Stimulated activated CD8-positive, alpha-beta memory T cell treated with anti-CD3 and anti-CD28 coated beads, Interleukin-12 subunit alpha, Interleukin-12 subunit beta, amount 100 ng/mL, for 24 hours (primary cell): ENCODE data around the gene AIPL1.

Source experiments
- DNase-seq: peaks from one replicate; pipeline ENCODE4 v3.0.0-alpha.2; 2020; ENCODE audit errors: extremely low read depth

AIPL1 gene

DNA sequence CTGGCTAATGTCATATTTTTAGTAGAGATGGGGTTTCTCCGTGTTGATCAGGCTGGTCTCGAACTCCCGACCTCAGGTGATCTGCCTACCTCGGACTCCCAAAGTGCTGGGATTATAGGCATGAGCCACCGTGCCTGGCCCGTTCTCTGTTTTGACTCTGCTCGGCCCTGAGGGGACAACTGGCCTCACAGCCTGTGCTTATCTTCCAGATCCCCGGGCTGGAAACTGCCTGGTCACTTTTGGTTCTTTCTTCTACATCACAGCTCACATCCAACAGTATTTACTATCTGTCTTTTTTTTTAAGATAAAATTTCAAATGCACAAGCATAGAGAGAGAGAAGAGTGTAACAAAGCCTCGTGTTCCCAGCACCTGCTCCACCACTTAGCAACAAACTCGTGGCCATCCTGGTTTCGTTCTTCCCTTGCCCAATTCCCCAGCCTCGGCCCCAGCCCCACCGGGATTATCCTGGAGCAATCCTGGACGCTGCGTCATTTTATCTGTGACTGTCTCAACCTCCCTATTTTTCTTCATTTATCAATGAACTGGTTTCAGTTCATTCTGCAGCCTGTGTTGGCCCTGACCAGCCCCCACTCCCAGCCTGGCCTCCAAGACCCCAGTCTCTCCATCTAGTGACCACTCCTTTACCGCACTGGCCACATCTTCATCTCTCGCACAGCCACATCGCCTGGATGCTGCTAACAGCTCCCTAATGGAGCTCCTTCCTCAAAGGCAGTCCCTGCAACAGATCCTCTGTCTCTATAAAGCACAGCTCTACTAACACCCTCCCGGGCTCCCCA is 30.5 kb upstream of the AIPL1 start:
- DNase-seq: no peak

DNA sequence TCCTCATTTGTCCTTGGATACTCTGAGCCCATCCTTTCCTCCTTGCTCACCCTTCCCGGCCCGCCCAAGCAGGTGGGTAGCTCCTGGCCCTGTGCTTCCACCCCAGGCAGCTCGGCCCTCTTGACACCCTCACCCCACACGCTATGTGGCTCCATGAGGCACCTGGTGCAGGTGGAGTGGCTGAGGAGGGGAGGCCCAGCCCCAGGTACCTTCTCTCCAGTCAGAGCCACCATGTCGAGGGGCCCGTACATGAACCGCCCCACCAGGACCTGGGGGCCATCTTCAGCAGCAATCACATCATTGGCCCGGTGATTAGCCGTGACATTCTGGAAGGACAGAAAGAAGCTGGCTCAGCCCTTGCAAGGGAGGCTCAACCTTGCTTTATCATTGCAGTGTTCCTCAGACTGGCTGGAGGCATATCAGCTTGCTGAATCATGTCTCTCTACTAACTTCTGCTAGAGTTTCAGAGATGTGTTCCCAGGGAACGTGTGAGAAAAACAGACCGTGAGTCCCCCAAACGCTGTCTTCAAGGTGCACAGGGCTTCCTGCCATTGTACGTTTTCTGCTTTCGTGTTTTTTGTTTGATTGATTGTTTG is 29.6 kb upstream of the AIPL1 start:
- no peak for DNase-seq

DNA sequence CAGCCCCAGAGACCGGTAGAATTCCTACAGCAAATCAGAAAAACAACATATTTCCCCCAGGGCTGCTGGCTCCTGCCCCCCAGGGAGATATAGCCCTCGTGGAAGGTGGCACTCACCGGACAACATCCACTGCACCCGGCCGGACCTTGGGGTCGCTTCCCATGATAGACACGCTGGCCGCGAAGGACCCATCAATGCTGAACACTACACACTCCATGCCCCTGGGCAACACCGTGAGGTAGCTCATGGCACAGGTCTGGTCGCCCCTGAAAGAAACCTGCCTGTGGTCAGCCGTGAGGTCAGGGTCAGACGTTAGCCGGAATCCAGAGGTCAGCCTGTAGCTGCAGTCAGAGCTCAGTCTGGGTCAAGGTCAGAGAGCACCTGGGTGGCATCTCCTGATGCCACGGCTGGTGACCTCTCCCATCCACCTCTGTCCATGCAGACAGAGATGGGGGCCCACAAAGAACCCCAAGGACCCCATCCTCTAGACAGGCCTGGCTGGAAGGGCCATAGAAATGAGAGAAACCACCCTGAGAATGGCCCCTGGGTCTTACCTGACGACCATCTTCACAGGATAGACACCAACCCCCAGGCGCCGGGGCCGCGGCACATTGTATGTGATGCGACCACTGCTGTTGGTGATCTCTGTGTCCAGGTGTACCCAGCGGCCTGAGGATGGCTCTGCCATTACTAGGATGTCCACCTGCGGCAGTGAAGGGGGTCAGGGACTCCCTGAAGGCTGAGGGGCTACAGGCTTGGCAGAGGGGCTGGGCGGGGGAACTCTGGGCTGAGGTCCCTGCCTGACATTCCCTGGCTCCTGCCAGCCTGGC is 28.9 kb upstream of the AIPL1 start:
- no peak for DNase-seq

DNA sequence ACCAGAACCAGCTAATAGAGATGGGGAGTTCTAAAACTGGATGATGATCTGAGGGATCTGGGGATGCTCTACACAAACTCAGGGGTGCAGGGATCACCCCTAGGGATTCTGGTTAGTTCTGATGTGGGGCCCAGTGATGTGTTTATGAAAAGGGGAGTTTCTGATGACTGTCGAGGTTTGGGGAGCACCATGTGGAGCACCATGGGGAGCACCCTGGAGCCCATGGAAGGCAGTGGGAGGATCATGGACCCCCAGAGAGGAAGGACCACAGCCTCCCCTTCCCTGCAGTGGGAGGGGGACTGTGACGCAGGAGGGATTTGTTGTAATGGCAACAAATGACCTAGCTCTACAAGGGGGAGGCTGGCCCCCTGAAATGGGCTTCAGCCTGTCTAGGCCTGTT is 27.8 kb upstream of the AIPL1 start:
- DNase-seq: no peak

DNA sequence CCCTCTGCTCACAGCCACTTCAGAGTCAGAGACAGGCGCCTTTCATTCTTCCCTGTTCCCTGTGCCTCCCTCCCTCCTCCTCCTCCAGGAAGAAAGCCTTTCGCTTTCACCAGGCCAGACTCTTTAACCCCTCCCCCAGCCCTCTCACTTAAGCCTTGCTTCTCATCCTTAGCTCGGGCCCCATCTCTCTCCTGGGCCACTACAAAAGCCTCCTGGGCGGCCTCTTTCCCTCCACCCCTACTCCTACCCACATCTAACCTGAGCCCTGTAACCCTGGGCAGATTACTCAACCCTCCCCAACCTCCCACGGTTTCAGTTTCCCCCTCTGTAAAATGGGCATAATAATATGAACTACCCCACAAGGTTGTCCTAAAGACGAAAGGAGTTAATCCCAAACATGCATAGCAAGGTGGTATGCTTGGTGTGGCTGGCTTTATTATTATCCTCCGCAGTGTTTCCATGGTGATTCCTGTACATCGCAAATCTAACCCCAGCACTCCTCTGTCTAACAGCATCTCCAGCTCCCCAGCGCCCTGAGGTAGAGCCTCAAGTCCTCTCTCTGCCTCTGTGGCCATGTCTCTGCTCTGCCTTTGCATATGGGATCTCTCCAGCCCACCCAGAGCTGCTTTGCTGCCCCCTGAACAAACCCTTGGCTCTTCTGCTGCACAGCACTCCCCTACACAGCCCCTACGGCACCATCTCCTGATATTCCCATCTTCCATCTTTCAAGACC is 27.0 kb upstream of the AIPL1 start:
- DNase-seq: no peak

DNA sequence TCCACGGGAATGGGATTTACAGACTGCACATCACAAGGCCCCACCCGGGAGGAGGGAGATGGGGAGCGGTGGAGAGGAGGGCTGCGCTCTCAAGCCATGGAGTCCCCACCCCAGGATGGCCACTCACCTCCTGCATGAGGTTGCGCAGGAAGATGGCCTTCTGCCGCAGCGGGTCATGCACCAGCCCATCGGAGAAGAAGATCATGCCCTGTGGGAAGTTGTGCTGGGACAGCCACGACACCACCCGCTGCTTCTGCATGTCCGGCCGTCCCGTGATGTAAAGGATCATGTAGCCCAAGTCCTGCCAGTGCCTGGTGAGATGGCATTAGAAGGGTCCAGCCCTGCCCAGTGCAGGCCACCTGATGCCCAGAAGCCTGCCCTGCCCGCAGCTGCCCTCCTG is 26.3 kb upstream of the AIPL1 start:
- DNase-seq: no peak

DNA sequence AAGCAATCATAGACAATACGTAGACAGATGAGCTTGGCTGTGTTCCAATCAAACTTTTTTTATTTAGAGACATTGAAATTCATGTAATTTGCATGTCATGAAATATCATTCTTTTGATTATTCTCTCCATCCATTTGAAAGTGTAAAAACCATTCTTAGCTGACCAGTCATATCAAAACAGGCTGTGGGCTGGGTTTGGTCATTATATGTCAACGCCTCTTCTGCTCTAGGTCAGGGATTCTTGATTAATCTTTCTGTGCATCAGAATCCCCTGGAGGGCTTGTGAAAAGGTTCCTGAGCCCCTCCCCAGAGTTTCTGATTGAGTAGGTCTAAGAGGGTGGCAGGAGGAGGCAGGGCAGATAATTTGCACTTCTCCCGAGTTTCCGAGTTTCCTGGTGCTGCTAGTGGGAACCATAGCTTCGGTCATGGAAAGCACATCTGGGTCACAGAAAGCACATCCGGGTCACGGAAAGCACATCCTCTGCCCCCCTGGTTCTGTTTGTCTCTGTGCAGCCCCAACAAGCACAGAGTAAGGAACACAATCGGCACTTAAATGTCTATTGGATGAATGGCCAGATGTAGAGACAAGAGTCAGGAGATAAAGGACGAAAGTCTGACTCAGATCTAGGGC is 25.7 kb upstream of the AIPL1 start:
- no peak for DNase-seq

DNA sequence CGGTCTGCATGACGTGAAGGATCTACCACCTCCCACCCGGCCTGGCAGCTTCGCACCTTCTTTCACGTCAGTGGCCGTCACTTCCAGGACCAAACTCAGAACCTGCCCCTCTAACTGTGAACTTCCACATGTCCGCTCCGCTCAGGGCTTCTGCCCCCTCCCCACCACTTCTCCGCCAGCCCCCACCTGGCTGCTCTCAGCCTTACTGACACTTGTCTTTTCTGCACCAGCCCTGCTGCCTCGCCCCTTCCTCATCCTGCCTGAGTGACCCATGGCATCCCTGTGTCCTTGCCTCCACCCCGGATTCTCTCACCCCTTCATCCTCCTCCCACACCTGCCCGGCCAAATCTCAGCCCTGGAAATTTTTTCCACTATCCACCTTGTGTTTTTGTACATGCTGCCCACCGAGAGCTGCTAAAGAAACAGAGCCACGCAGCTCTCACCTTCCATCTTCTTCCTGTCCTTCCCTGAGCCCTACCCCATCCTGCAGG is 23.6 kb upstream of the AIPL1 start:
- DNase-seq: no peak

DNA sequence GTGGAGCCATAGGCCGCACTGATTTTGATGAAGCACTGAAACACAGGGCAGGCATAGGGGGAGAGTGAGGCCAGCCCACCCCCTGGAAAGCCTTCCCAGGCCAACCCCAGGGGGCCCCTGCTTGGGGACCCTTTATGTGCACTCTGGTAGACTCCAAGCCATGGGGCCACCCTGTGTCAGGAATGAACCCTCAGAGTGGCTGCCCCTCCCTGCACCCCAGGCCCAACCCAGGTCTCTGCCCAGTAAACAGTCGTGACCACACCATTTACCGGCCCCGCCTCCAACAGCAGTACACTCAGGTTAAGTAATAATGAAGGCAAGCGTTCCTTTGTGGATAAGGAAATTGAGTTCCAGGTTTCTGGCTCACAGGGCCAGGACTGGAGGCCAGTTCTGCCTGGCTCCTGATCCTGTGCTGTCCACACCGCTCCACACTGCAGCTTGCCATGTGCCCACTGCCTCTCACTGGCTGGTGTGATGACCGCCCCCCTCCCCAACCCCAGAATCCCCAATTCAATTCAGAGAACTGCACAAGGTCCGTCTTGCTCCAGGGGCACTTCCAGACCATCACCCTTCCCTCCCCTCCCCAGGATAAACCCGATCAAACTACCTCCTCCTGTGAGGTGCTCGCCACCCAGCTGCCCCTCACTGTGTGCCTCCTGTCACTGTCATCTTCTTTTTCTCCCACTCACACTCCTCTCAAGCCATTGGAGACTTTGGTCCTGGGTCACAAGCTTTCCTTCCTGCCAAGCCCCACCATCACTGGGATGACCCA is 23.0 kb upstream of the AIPL1 start:
- DNase-seq: no peak

DNA sequence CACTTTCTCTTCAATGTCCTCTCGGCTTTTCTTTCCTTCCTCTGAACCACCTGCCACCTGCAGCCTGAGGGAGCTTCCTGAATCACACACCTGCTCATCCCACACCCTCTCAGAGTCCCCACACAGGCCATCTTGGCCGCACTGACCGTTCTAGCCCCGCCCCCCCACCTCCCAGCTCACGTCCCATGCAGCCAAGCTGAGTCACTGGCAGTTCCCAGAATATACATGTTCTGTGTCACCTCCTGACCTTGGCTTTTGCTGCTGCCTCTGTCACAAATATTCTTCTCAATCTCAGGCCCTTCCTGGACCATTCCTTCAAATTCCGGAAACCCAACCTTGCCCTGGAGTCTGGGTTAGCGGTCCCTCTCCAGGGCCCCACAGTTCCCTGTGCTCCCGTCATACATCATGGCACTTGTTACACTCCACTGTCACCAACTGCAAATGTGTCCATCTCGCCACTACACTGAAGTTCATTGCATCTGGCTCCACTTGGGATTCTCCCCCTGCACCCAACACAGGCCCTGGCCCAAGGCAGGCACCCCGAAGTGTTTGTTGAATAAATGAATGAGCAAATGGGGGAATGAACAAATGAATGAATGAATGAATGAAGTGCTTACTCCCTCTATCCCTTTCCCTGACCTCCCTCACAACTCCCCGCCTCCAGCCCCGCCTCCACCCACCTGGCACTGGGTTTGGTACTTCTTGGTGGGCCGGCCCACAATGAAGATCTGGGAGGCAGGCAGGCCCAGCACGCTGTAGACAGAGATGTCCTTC is 22.2 kb upstream of the AIPL1 start:
- no peak for DNase-seq

DNA sequence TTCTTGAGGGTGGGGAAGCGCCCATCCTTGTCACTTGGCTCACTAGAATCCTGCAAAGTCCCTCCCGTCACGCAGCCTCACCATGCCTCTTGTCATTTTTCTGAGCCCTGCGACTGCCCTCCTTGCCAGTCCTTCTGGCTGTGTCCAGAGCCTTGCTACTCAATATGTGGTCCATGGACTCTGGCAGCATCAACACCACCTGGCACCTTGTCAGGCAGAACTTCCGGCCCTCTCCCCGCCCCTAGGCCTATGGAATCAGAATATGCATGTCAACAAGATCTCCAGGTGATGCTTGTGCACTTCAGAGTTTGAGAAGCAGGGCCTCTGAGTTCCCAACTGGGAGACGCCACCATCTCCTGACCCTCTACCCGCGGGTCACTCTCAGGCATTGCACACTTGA is 21.4 kb upstream of the AIPL1 start:
- DNase-seq: no peak

DNA sequence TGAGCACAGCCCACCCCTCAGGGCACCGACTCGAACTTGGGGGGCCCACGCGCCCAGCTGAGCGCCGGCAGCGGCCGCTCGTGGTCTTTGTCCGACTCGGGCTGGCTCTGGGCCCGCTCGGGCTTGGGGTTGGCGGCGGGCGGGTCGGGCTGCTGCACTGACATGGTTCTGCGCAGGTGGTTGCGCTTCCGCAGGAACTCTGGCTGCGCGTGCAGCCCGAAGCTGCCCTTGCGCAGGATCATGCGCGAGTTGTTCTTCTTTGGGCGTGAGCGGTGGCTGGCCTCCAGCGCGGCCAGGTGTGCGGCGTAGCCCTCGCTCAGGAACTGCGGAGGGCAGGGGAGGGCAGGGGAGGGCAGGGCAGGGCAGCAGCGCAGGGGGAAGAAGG is 20.4 kb upstream of the AIPL1 start:
- DNase-seq: no peak

DNA sequence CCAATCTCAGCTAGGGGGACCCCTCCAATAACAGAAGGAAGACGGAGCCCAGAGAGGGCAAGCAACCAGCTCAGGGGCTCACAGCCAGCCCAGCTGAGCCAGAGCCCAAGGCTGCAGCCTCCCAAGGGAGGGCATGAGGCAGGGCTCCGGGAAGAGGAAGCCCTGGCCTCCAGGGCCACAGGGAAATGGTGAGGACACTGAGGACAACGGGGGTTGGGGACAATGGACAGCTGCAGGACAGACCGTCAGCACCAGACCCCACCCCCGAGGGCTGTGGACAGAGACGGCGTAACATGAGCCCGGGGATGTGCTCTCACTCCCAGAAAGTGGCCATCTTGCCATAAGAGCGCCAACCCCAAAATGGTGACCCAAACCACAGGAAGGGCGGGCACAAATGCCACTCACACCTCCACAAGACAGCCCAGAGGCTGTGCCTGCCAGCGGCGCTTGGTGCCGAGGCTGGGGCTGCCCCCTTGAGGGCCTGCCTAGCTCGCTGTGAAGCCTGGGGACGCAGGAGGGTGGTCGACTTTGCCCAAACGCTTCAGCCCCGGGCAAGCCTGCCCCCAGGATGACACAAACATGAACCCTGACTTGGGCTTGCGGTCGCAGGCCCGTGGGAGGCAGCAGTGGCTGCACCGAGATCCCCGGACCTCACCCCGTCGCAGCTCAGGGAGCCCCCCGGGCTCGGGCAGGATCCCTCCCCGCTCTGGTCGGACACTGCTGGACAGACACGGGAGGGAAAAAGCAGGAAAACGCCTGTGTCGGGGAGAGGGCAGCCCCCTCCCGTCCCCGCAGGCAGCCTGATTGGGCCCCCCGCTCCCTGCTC is 19.8 kb upstream of the AIPL1 start:
- DNase-seq: no peak

DNA sequence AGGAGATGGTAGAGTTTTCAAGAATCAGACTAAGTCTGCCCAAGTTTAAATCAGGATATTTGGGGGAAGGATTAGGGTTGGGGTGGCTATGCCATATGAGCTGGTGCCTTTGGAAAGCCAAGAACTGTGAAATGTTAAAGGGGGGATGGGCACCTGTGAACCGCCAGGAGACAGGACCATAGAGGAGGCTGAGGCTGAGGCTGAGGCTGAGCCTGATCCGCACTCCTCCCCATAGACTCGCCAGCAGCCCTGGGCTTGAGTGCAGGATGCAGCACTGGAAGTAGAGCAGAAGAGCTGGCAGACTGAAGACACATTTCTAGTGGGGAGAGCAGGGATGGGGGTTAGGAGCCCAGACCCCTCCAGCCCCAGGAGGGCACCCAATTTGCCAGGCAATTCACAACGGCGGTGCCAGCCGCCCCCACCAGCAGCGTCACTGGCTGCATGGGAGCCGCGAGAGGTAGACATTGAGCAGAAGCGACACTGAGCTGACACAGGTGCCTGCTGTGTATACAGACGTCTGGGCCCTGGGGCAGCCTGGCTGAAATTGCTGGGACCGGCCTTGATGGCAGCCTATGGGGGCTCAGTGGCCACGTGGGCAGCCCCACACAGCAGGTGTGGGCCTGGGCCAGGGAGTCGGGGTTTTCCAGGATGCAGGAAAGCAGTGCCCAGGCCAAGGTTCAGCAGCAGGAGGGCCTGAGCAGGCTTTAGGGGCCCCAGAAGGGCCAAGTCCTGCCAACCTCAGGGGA is 18.5 kb upstream of the AIPL1 start:
- DNase-seq: no peak

DNA sequence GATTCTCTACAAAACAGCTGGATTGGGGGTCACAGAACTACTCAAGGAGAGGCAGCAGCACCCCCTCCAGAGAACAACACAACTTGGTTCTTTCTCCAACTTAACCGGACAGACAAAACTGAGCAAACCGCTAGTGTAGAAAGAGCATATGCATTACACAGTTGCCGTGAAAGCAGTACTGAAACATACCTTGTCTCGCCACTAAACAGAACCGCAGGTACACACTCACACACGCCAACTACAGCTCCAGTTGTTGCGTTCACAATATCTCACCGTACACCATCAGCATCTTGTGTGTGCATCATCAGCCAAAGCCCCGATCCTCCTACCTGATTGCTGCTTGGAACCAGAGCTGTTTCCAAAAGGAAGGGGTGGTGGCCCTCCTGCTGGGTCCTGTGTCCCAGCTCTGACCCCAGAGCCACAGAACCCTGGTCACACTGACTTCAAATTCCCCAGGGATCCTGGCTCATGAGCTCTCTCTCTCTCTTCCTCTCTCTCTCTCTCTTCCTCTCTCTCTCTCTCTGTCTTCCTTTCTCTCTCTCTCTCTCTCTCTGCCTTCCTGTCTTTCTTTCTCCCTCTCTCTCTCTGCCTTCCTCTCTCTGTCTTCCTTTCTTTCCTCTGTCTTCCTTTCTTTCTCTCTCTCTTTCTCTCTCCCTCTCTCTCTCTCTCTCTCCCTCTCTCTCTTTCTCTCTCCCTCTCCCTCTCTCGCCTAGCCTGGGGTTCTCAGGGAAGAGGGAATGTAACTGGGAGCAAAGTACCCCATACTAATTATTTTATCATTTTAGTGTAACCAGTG is 17.7 kb upstream of the AIPL1 start:
- DNase-seq: no peak

DNA sequence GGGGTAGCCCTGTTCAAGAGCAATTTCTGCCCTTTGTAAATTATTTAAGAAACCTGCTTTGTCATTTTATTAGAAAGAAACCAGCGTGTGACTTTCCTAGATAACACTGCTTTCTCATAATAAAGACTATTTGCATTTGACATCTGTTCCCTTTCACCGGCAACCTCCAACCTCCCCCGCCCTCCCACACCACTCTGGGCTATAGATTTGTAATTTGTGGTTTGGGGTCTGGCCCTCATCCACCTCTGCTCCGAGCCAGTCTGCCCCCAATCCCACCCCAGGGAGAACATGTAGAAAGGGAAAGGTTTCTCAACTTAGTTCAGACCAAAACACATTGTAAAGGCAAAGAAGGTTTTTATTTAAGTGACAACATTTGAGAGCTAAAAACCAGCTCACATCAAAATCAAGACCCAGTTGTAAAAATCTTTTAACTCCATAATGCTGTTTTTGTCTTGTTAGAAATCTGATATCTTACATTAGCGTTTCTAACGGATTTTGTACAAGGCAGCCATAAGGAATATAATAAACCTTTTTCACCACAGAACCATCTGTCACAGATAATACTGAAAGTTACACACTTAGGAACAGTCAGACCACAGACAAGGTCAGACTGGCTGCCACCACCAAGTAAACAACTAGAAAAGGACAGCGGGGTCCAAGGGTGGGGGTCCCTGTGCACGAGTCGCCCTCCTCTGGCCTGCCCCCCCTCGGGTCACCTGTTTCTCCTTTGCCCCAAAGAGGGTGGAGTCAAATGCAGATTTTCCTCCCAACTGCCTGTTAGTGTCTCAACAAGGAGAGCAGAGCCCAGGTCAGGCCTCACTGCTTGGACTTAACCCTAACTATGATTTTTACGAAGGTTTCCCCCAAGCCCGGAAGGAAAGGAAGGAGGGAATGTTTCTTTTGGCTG is 16.3 kb upstream of the AIPL1 start:
- DNase-seq: no peak
